Astrocyte (in vitro differentiated cells and primary cell): ENCODE measurements around the gene TMC1. TPM values are rescaled to one million over a fixed set of nuclear protein-coding genes. Genes with fewer than 3 reads are reported as not detected.

Experiments used
- DNase-seq: peaks from one replicate; pipeline ENCODE4 v3.0.0-alpha.2; 2010; ENCODE audit warnings: low read depth
- FAIRE-seq: peaks from 2 replicates; lab custom pipeline; 2011; peaks lifted over from hg19 to GRCh38; lab: Jason Lieb, UNC
- H2AFZ ChIP-seq: 2 replicates; pipeline ENCODE4 v1.6.0; 2012; ENCODE audit warnings: low read depth, low read length, inconsistent platforms
- H3K27ac ChIP-seq: 2 replicates; pipeline ENCODE4 v1.5.1; 2011; ENCODE audit warnings: low read depth, low read length, inconsistent platforms
- H3K27me3 ChIP-seq: 2 replicates; pipeline ENCODE4 v1.6.0; 2011; ENCODE audit warnings: low read length, inconsistent platforms; ENCODE audit not compliant: insufficient read depth
- H3K36me3 ChIP-seq: 2 replicates; pipeline ENCODE4 v1.5.1; 2011; ENCODE audit warnings: low read length, inconsistent platforms; ENCODE audit not compliant: insufficient read depth
- H3K4me1 ChIP-seq: 2 replicates; pipeline ENCODE4 v1.5.1; 2011; ENCODE audit warnings: low read length, inconsistent platforms; ENCODE audit not compliant: insufficient read depth
- H3K4me2 ChIP-seq: 2 replicates; pipeline ENCODE4 v1.6.0; 2012; ENCODE audit warnings: low read length, inconsistent platforms
- H3K4me3 ChIP-seq: 2 replicates; pipeline ENCODE4 v1.5.1; 2011; ENCODE audit warnings: low read depth, mild to moderate bottlenecking, low read length, inconsistent platforms; ENCODE audit not compliant: insufficient read depth
- H3K79me2 ChIP-seq: 2 replicates; pipeline ENCODE4 v1.6.0; 2012; ENCODE audit warnings: mild to moderate bottlenecking, low read length, inconsistent platforms; ENCODE audit not compliant: insufficient read depth
- H3K9ac ChIP-seq: 2 replicates; pipeline ENCODE4 v1.6.0; 2012; ENCODE audit warnings: mild to moderate bottlenecking, low read length, inconsistent platforms
- H3K9me3 ChIP-seq: 2 replicates; pipeline ENCODE4 v1.5.1; 2012; ENCODE audit warnings: low read depth, mild to moderate bottlenecking, low read length, inconsistent platforms; ENCODE audit not compliant: insufficient read depth
- H4K20me1 ChIP-seq: 2 replicates; pipeline ENCODE4 v1.6.0; 2012; ENCODE audit warnings: low read length, inconsistent platforms; ENCODE audit not compliant: insufficient read depth
- H3K27ac Mint-ChIP-seq: one replicate; pipeline ENCODE4 v1.8.0; 2021; ENCODE audit warnings: mild to moderate bottlenecking, mixed read lengths; ENCODE audit not compliant: unreplicated experiment
- H3K27me3 Mint-ChIP-seq: one replicate; pipeline ENCODE4 v1.8.0; 2021; ENCODE audit warnings: low read depth, mixed read lengths; ENCODE audit not compliant: unreplicated experiment
- H3K36me3 Mint-ChIP-seq: one replicate; pipeline ENCODE4 v1.8.0; 2021; ENCODE audit warnings: low read depth, mixed read lengths; ENCODE audit not compliant: unreplicated experiment
- H3K4me1 Mint-ChIP-seq: one replicate; pipeline ENCODE4 v1.8.0; 2021; ENCODE audit warnings: low read depth, mixed read lengths; ENCODE audit not compliant: unreplicated experiment
- H3K4me3 Mint-ChIP-seq: one replicate; pipeline ENCODE4 v1.8.0; 2021; ENCODE audit warnings: mild to moderate bottlenecking, moderate library complexity, mixed read lengths; ENCODE audit not compliant: unreplicated experiment
- H3K9me3 Mint-ChIP-seq: one replicate; pipeline ENCODE4 v1.8.0; 2021; ENCODE audit warnings: mild to moderate bottlenecking, mixed read lengths; ENCODE audit not compliant: unreplicated experiment
- CTCF ChIP-seq: IDR thresholded peaks from 2 replicates; pipeline ENCODE4 v1.5.1; 2011; ENCODE audit warnings: low read depth, mild to moderate bottlenecking, inconsistent platforms, low read length, moderate library complexity; ENCODE audit not compliant: insufficient read depth
- EZH2 ChIP-seq: IDR thresholded peaks from 2 replicates; pipeline ENCODE4 v1.6.1; 2012; ENCODE audit warnings: mild to moderate bottlenecking, low read length, inconsistent platforms; ENCODE audit not compliant: insufficient read depth
- total RNA-seq: library from RNA; stranded (reverse); gene quantifications from 2 replicates; pipeline ENCODE4 v1.2.1, GENCODE V29; 2021

The TMC1 gene
- total RNA-seq, 1 donor from 2014 or later = not detected

GRCh38 chr9:72618811-72619210 lies 97.4 kb downstream of the TMC1 start:
- Histone ChIP-seq H3K4me3 (no peak overlapping the region), H3K4me2 (no peak overlapping the region), H3K9ac (no peak overlapping the region), H3K9me3 (no peaks in the 10 kb centered on the region), H3K27me3 (no peaks in the 10 kb centered on the region), H4K20me1 (no peaks in the 10 kb centered on the region), H2AFZ (no peak overlapping the region), H3K36me3 (no peaks in the 10 kb centered on the region), H3K27ac (no peak overlapping the region), H3K4me1 (no peaks in the 10 kb centered on the region), H3K79me2 (no peaks in the 10 kb centered on the region)
- Mint-ChIP-seq H3K4me3 (no peak overlapping the region), H3K4me1 (peaks cover 11% of the 10 kb centered on the region), H3K9me3 (no peaks in the 10 kb centered on the region), H3K36me3 (no peaks in the 10 kb centered on the region), H3K27ac (no peak overlapping the region), H3K27me3 (no peaks in the 10 kb centered on the region)
- FAIRE-seq = no peak
- no peak for DNase-seq
- no peak for TF ChIP-seq CTCF
- TF ChIP-seq EZH2 = no peak

GRCh38 chr9:72622186-72622585 lies 100.8 kb downstream of the TMC1 start:
- Histone ChIP-seq H4K20me1 (no peaks in the 10 kb centered on the region), H3K27me3 (no peaks in the 10 kb centered on the region), H3K4me3 (no peak overlapping the region), H3K27ac (no peak overlapping the region), H3K4me1 (no peaks in the 10 kb centered on the region), H3K9ac (no peak overlapping the region), H3K4me2 (no peak overlapping the region), H2AFZ (no peak overlapping the region), H3K36me3 (no peaks in the 10 kb centered on the region), H3K9me3 (no peaks in the 10 kb centered on the region), H3K79me2 (no peaks in the 10 kb centered on the region)
- no peak overlapping the region for H3K27ac Mint-ChIP-seq
- TF ChIP-seq EZH2 (no peak), CTCF (no peak)
- H3K4me3 Mint-ChIP-seq = no peak overlapping the region
- peaks cover 11% of the 10 kb centered on the region for H3K4me1 Mint-ChIP-seq
- H3K36me3 Mint-ChIP-seq = no peaks in the 10 kb centered on the region
- no peaks in the 10 kb centered on the region for H3K27me3 Mint-ChIP-seq
- DNase-seq (no peak), FAIRE-seq (no peak)
- H3K9me3 Mint-ChIP-seq = no peaks in the 10 kb centered on the region

- no peak overlapping the region for H3K4me3 Mint-ChIP-seq
- no peak overlapping the region for H3K4me3 ChIP-seq
- no peak overlapping the region for H3K27ac ChIP-seq
- H3K36me3 ChIP-seq = no peaks in the 10 kb centered on the region
- DNase-seq (peak; percentile 24), FAIRE-seq (no peak)
- H3K79me2 ChIP-seq = no peaks in the 10 kb centered on the region
- no peak overlapping the region for H3K9ac ChIP-seq
- H2AFZ ChIP-seq = no peak overlapping the region
- TF ChIP-seq CTCF (no peak), EZH2 (no peak)
- no peak overlapping the region for H3K4me2 ChIP-seq
- H4K20me1 ChIP-seq = no peaks in the 10 kb centered on the region
- no peaks in the 10 kb centered on the region for H3K36me3 Mint-ChIP-seq
- H3K9me3 Mint-ChIP-seq = no peaks in the 10 kb centered on the region
- no peaks in the 10 kb centered on the region for H3K9me3 ChIP-seq
- H3K27ac Mint-ChIP-seq = no peak overlapping the region
- peaks cover 11% of the 10 kb centered on the region for H3K4me1 Mint-ChIP-seq
- no peaks in the 10 kb centered on the region for H3K4me1 ChIP-seq
- H3K27me3 Mint-ChIP-seq = no peaks in the 10 kb centered on the region
- no peaks in the 10 kb centered on the region for H3K27me3 ChIP-seq
These were observed 101.7 kb downstream of the TMC1 start for GRCh38 chr9:72623156-72623555.
